GM18873 (cell line): ENCODE data around the gene SOCS6.
"Not testable (repeated sequence)": the region's sequence is repeated elsewhere in the genome, so short reads cannot be mapped to it uniquely, and the experiment has no call there.

Experiments
- ATAC-seq: cut with Tn5 transposase; IDR thresholded peaks from one replicate; pipeline ENCODE4 v1.9.1; 2021; ENCODE audit warnings: mild to moderate bottlenecking, moderate library complexity, moderate number of reproducible peaks; ENCODE audit not compliant: unreplicated experiment, low FRiP score

SOCS6 gene

GRCh38 chr18:70354771-70355170, 65.9 kb downstream of the SOCS6 start:
- no peak for ATAC-seq

DNA sequence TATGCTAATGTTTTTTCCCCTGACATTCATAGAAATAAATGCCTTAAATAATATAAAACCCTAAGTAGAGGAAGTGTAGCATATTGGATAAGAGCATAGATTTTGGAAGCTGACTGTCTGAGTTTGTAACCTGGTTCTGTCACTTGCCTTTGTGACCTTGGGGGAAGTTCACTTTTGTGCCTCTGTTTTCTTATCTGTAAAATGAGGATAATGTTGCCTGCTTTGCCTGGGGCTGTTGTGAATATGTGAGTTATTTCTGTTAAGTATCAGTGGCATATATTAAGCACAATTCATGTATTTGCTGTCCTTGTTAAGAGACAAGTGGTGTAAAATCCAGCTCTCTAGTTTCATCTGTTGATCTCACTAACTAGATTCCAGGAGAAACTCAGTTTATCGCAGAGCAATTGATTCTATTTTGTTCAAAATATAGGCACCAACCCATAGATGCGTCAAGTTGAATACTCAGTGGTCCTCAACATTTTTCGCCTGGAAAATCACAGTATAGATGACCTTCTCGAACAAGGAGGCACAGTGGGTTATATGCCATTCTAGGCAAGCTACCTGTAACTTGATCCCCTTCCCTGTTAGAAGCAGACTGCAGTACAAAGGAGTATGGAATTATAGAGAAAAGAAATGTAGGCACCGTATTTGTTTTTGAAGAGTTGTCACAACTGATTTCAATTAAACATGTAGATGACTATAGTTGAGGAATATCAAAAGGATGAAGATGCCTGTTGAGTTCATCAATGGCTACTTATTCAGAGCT, 67.0 kb downstream of the SOCS6 start:
- no peak for ATAC-seq

DNA sequence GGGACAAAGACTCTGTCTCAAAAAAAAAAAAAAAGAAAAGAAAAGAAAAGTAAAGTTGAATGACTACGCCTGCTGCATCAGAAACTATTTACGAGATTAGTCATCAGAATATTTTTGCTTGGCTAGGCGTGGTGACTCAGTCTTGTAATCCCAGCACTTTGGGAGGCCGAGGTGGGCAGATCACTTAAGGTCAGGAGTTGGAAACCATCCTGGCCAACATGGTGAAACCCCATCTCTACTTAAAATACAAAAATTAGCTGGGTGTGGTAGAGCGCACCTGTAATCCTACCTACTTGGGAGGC, 69.2 kb downstream of the SOCS6 start:
- peak; percentile 85 for ATAC-seq

DNA sequence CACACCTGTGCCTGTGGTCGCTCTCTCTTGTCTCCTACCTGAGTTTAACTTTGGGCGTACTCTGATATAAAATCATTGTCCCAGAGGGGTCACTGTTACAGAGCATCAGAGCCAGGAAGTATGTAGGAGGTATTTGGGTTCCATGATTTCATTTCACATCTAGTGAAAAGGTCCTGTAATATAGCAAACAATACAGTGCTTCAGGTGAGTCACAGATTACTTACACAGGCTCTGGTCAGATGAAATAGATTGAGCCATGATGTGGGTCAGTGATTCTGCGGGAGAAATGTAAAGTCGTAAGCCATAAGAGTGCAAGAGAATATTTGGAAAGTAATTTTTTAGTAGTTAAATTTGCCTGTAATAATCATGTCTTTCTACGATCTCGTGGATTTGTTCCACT, 70.2 kb downstream of the SOCS6 start:
- no peak for ATAC-seq

DNA sequence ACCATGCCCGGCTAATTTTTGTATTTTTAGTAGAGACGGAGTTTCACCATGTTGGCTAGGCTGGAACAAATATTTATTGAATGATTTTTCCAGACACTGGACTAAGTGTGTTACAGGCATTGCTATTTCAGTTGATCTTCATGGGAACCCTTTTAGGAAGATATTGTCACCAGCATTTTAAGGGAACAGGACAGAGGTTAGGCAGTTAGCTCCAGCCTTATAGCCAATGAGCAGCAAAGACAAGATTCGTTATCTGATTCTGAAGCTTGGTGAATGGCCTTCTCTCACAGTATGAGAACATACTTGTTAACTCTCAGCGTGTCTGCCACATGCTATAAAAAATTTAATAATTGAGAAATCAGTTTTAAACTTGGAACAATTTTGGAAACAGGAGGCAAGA, 73.4 kb downstream of the SOCS6 start:
- ATAC-seq, result no peak

- no peak for ATAC-seq
These were observed 75.0 kb downstream of the SOCS6 start for GRCh38 chr18:70363861-70364260.

- no peak for ATAC-seq
These were observed 76.5 kb downstream of the SOCS6 start for GRCh38 chr18:70365361-70365760.

DNA sequence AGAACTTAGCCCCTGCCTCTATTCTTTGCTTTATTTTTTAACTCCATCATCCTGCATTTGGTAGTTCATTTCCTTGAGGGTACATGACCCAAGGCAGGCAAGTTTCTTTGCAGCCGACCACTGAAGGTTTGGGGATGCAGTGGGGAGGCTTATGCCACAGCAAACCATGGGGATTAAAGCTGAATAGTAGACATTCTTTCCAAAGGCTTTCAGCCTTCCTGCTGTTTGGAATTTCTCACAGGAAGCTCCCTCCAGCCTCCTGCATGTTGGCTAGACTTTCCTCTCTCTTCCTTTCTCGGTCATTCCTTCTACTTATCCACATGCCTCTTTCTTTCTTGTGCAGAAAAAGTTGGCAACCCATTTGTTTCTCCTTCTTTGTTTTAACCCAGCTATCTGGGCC, 77.3 kb downstream of the SOCS6 start:
- no peak for ATAC-seq

GRCh38 chr18:70366670-70367069, 77.8 kb downstream of the SOCS6 start:
- ATAC-seq, result no peak

- not testable (repeated sequence) for ATAC-seq
These were observed 78.5 kb downstream of the SOCS6 start for GRCh38 chr18:70367344-70367743.

GRCh38 chr18:70368903-70369302, 80.1 kb downstream of the SOCS6 start:
- ATAC-seq, result no peak

- no peak for ATAC-seq
These were observed 82.2 kb downstream of the SOCS6 start for GRCh38 chr18:70370762-70371733.

DNA sequence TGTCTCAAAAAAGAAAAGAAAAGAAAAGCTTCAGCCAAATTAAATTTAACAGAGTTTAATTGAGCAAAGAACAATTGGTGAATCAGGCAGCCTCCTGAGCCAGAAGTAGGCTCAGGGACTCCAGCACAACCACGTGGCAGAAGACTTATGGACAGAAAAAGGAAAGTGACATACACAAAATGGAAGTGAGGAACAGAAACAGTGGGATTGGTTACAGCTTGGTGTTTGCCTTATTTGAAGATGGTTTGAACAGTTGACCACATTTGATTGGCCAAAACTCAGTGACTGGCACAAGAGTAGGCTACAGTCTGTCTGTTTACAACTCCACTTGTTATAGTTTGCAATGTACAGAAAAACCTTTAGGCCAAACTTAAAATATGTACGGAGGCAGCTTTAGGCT, 83.1 kb downstream of the SOCS6 start:
- no peak for ATAC-seq

- ATAC-seq, result no peak
These were observed 83.7 kb downstream of the SOCS6 start for GRCh38 chr18:70372450-70373041.

GRCh38 chr18:70373042-70373519, 84.2 kb downstream of the SOCS6 start:
- ATAC-seq, result no peak

DNA sequence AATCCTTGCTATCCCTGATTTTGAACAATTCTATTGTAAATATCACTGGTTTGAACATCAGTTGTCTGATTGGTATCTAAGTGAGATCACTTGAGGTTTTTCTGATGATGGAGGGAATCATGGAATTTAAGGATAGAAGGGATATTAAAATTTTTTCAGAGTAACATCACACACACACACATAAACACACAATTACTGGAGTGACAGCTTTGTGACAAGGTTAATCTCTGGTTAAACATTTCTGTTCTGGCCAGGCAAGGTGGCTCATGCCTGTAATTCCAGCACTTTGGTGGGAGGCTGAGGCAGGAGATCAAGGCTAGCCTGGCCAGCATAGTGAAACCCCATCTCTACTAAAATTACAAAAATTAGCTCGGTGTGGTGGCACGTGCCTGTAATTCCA, 85.3 kb downstream of the SOCS6 start:
- ATAC-seq, result no peak

DNA sequence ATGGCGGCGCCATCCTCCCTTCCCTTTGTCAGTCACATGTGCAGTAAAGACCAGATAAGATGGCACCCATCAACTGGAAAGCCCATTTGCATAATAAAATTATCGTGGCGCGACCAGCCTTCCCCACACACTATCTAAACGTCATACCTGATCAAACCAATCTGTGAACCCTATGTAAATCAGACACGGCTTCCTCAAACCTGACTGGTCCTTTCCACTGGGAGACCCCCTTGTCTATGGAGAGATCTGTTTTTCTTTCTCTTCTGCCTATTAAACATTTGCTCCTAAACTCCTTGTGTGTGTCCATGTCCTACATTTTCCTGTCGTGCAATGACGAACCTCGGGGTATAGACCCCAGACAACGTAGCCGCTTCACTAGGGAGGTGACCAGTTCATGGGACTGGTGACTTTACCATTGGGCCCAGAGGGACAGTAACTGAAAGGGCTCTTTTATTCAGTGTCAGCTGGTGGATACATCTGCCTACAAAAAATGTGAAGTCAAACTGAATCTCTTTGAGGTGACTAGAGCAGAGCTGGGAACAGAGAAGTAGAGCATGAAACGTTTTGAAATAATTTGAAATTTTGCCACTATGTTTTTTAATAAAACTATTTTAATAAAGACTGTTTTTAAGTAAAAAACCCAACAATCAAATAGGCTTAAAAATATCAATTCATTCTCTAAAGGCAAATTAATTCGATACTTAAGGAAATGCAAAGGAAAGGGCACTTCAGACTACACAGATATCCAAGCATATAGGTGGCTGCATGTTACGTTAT, 87.5 kb downstream of the SOCS6 start:
- ATAC-seq, result no peak

GRCh38 chr18:70376914-70377258, 88.0 kb downstream of the SOCS6 start:
- no peak for ATAC-seq

DNA sequence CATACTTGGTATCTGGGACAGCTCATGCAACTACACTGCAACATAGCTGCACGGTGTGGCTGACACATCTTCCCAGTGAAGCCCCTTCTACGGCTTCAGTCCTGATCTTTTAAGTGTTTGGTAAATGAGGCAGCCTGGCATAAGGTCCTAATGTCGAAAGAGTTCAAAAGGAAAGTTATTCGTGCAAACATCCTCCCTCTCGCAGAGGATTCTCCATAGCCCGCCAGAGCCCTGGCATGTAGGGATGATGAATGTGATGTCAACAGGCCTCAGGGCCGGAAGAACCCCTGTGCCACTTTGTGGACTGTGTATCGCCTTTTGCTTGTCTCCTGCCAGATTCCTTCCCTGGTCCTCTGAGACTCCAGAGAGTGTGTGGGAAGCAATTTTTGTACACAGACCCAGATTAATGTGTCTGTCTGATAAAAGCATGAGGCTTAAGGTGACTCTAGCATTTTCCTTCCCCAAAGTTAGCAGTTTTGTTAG, 88.5 kb downstream of the SOCS6 start:
- ATAC-seq, result no peak
